KOPT-K1 (cell line): ENCODE results near the gene SLC13A3.

Experiments used
- H3K27ac ChIP-seq: fragments of 200-600 bp; sonication (generic); 2 replicates; pipeline ENCODE4 v1.5.1; 2016; ENCODE audit warnings: antibody characterized with exemption, mild to moderate bottlenecking, low read depth, low read length; ENCODE audit not compliant: poor library complexity, severe bottlenecking
- H3K36me3 ChIP-seq: fragments of 200-600 bp; sonication (generic); 2 replicates; pipeline ENCODE4 v1.5.1; 2017; ENCODE audit warnings: antibody characterized with exemption, mild to moderate bottlenecking, low read length, moderate library complexity; ENCODE audit not compliant: insufficient read depth
- H3K9me3 ChIP-seq: fragments of 200-600 bp; sonication (generic); 2 replicates; pipeline ENCODE4 v1.5.1; 2017; ENCODE audit warnings: antibody characterized with exemption, low read length, mild to moderate bottlenecking; ENCODE audit not compliant: insufficient read depth, poor library complexity, severe bottlenecking

SLC13A3 gene

GRCh38 chr20:46520976-46521579 is 130.2 kb downstream of the SLC13A3 start:
- Histone ChIP-seq H3K36me3 (no peaks in the 10 kb centered on the region), H3K9me3 (peaks cover 7% of the 10 kb centered on the region), H3K27ac (no peak overlapping the region)

GRCh38 chr20:46520540-46520939 is 130.7 kb downstream of the SLC13A3 start:
- H3K36me3 ChIP-seq = no peaks in the 10 kb centered on the region
- H3K27ac ChIP-seq = no peak overlapping the region

GRCh38 chr20:46519471-46520068 is 131.7 kb downstream of the SLC13A3 start:
- H3K27ac ChIP-seq = no peak overlapping the region
- no peaks in the 10 kb centered on the region for H3K36me3 ChIP-seq
- peaks cover 7% of the 10 kb centered on the region for H3K9me3 ChIP-seq

More at GRCh38 chr20:46520540-46520939, 130.7 kb downstream of the SLC13A3 start:
- H3K9me3 ChIP-seq = peaks cover 7% of the 10 kb centered on the region

GRCh38 chr20:46512943-46513844 is 138.1 kb downstream of the SLC13A3 start, which contains the start of gene ZNF334:
TSS of gene ZNF334 (minus strand) at chr20:46513559. CDS start at chr20:46512102, 1,457 bp downstream.
- Histone ChIP-seq H3K27ac (no peak within 1 kb of the TSS), H3K9me3 (peaks cover 7% of the 10 kb centered on the region), H3K36me3 (no peaks in the 10 kb centered on the region)

GRCh38 chr20:46509523-46509922 is 141.7 kb downstream of the SLC13A3 start:
- Histone ChIP-seq H3K9me3 (no peaks in the 10 kb centered on the region), H3K27ac (no peak overlapping the region), H3K36me3 (no peaks in the 10 kb centered on the region)
